HFFc6 (cell line): Measurements from ENCODE around the gene OLA1. TPM values are rescaled to one million over a fixed set of nuclear protein-coding genes. Genes with fewer than 3 reads are reported as not detected.
A peak's percentile ranks its signal among the peaks of the same experiment; 100 is the strongest.
"Not testable (repeated sequence)": the region's sequence is repeated elsewhere in the genome, so short reads cannot be mapped to it uniquely, and the experiment has no call there.

Source experiments
- DNase-seq: peaks from one replicate; pipeline ENCODE4 v3.0.0-alpha.2; 2018
- H3K27ac Mint-ChIP-seq: 2 replicates; pipeline ENCODE4 v1.8.0; 2020; ENCODE audit warnings: mild to moderate bottlenecking, mixed read lengths
- H3K27me3 Mint-ChIP-seq: 2 replicates; pipeline ENCODE4 v1.8.0; 2021; ENCODE audit warnings: mild to moderate bottlenecking, moderate library complexity, mixed read lengths; ENCODE audit not compliant: insufficient read depth
- H3K36me3 Mint-ChIP-seq: 2 replicates; pipeline ENCODE4 v1.8.0; 2021; ENCODE audit warnings: low read depth, mixed read lengths
- H3K4me1 Mint-ChIP-seq: 2 replicates; pipeline ENCODE4 v1.8.0; 2020; ENCODE audit warnings: low read depth, mixed read lengths
- H3K4me3 Mint-ChIP-seq: 2 replicates; pipeline ENCODE4 v1.8.0; 2020; ENCODE audit warnings: mild to moderate bottlenecking, moderate library complexity, mixed read lengths
- H3K9me3 Mint-ChIP-seq: 2 replicates; pipeline ENCODE4 v1.8.0; 2020; ENCODE audit warnings: mild to moderate bottlenecking, mixed read lengths
- CTCF ChIP-seq: fragments of 200-600 bp; sonication (generic); IDR thresholded peaks from 2 replicates; pipeline ENCODE4 v1.5.0; 2021; ENCODE audit warnings: antibody characterized with exemption, mild to moderate bottlenecking
- total RNA-seq, 6 experiments: library from RNA; stranded (reverse); fragmentation: NEBNext Ultra II Directional; extraction: Animal tissue kit (Norgen Biotek cat#: 25700); gene quantifications; 2 replicates in 1 of 6; 3 replicates in 5 of 6; pipeline ENCODE4 v1.2.3, GENCODE V29; 2021

OLA1 gene
- total RNA-seq, 6 experiments from 2014 or later, result 105 to 123 (median 106) TPM

- Mint-ChIP-seq H3K27me3 (no peaks in the 10 kb centered on the region), H3K4me3 (peak overlapping the region; percentile 87), H3K27ac (peak overlapping the region; percentile 86), H3K4me1 (peaks cover 28% of the 10 kb centered on the region), H3K36me3 (peaks cover 8% of the 10 kb centered on the region), H3K9me3 (no peaks in the 10 kb centered on the region)
- TF ChIP-seq CTCF, result no peak
- no peak for DNase-seq
Measured at GRCh38 chr2:174248998-174249592, 763 bp upstream of the OLA1 start.

GRCh38 chr2:174247474-174248186 lies 702 bp downstream of the OLA1 start:
- no peaks in the 10 kb centered on the region for H3K9me3 Mint-ChIP-seq
- TF ChIP-seq CTCF, result no peak
- H3K36me3 Mint-ChIP-seq, result peaks cover 15% of the 10 kb centered on the region
- peaks cover 32% of the 10 kb centered on the region for H3K4me1 Mint-ChIP-seq
- H3K4me3 Mint-ChIP-seq, result peak overlapping the region; percentile 91
- no peak for DNase-seq
- H3K27ac Mint-ChIP-seq, result peak overlapping the region; percentile 64
- no peaks in the 10 kb centered on the region for H3K27me3 Mint-ChIP-seq

- Mint-ChIP-seq H3K4me3 (peak overlapping the region; percentile 91), H3K27ac (no peak overlapping the region)
Measured at GRCh38 chr2:174246944-174247381, 1.4 kb downstream of the OLA1 start.

GRCh38 chr2:174245628-174246027 lies 2.7 kb downstream of the OLA1 start:
- Mint-ChIP-seq H3K36me3 (peaks cover 30% of the 10 kb centered on the region), H3K4me1 (peaks cover 32% of the 10 kb centered on the region)
- not testable (repeated sequence) for DNase-seq, H3K9me3 Mint-ChIP-seq, H3K27me3 Mint-ChIP-seq, H3K4me3 Mint-ChIP-seq, H3K27ac Mint-ChIP-seq

More at GRCh38 chr2:174246944-174247381, 1.4 kb downstream of the OLA1 start:
- H3K36me3 Mint-ChIP-seq, result peaks cover 21% of the 10 kb centered on the region
- DNase-seq, result no peak
- no peaks in the 10 kb centered on the region for H3K9me3 Mint-ChIP-seq
- peaks cover 32% of the 10 kb centered on the region for H3K4me1 Mint-ChIP-seq
- H3K27me3 Mint-ChIP-seq, result no peaks in the 10 kb centered on the region
- TF ChIP-seq CTCF, result no peak

GRCh38 chr2:174245065-174245464 lies 3.3 kb downstream of the OLA1 start:
- Mint-ChIP-seq H3K27ac (no peak overlapping the region), H3K4me3 (no peak overlapping the region), H3K36me3 (peaks cover 30% of the 10 kb centered on the region), H3K27me3 (no peaks in the 10 kb centered on the region), H3K9me3 (no peaks in the 10 kb centered on the region), H3K4me1 (peaks cover 32% of the 10 kb centered on the region)
- DNase-seq, result no peak
- no peak for TF ChIP-seq CTCF

GRCh38 chr2:174243812-174244211 lies 4.5 kb downstream of the OLA1 start:
- no peak for DNase-seq
- no peak for TF ChIP-seq CTCF
- H3K27ac Mint-ChIP-seq, result no peak overlapping the region
- H3K4me1 Mint-ChIP-seq, result peaks cover 26% of the 10 kb centered on the region
- no peak overlapping the region for H3K4me3 Mint-ChIP-seq
- no peaks in the 10 kb centered on the region for H3K9me3 Mint-ChIP-seq
- peaks cover 30% of the 10 kb centered on the region for H3K36me3 Mint-ChIP-seq
- H3K27me3 Mint-ChIP-seq, result no peaks in the 10 kb centered on the region
